Loucy (cell line): ENCODE results near the gene DNAJC24.

Experiments
- CTCF ChIP-seq: fragments of 200-600 bp; sonication (generic); conservative IDR thresholded peaks from 2 replicates; pipeline ENCODE4 v1.5.1; 2014; ENCODE audit warnings: mild to moderate bottlenecking, antibody characterized with exemption, low read length
- EZH2phosphoT487 ChIP-seq: fragments of 200-600 bp; IDR thresholded peaks from 2 replicates; pipeline ENCODE4 v1.6.1; 2018; ENCODE audit warnings: antibody characterized with exemption, mild to moderate bottlenecking, moderate library complexity, borderline replicate concordance

GRCh38 chr11:31323145-31323544, 46.5 kb upstream of the DNAJC24 start:
- TF ChIP-seq CTCF (no peak), EZH2phosphoT487 (no peak)
